AG20443 (cell line): ENCODE data around the gene RUSC2.
"Not testable (repeated sequence)": the region's sequence is repeated elsewhere in the genome, so short reads cannot be mapped to it uniquely, and the experiment has no call there.

Source experiments
- DNase-seq: peaks from one replicate; pipeline ENCODE4 v3.0.0; 2012; ENCODE audit warnings: low spot score, mixed read lengths

Gene RUSC2

GRCh38 chr9:35521708-35522107, 31.8 kb downstream of the RUSC2 start:
- no peak for DNase-seq

DNA sequence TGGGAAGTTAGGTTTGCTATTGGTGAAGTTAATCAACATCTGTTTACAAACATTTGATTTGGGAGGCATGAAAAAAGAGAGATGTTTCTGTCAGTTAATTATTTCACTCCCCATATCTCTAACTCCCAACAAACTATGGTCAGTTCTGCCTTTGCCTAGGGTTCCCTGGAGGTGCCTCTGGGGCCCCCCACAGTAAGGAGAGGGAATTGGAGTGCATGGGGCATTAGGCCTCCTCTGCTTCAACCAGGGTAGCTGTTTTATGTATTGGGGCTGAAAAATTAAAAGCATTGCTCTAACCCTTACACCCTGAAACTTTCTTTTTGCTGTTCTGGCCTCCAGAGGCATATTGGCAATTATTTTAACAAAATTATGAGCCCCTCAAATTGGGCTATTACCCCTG, 32.3 kb downstream of the RUSC2 start:
- no peak for DNase-seq

- DNase-seq, result no peak
These were observed 32.8 kb downstream of the RUSC2 start for GRCh38 chr9:35522700-35523099.

GRCh38 chr9:35523556-35523955, 33.6 kb downstream of the RUSC2 start:
- not testable (repeated sequence) for DNase-seq

DNA sequence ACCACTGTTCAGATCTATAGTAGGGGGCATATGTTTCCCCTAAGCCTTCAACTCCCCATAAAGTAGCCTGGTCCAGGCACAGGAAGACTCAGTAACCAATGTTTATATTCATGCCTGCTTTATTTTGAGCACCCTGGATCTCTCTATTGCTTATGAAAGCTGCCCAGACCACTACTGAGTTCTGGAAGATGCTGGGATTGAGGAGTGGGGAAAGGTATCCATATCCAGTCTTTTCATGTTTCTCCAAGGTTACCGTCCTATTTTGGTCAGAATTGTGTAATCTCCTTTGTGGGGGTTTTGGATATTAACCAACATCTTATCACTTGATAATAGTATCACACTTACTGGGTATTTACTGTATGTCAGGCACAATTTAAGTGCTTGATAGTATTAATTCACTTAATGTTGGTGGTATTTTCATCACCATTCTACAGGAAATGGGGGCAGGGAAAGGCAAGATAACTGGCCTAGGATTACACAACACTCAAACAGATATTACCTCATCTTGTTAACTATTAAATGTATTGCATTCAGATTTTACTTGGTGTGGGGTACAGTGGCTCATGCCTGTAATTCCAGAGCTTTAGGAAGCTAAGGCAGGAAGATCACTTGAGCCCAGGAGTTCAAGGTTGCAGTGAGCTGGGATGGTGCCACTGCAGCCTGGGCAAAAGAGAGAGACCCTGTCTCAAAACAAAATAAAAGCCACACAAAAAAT, 36.3 kb downstream of the RUSC2 start:
- DNase-seq, result no peak

GRCh38 chr9:35529161-35529823, 39.4 kb downstream of the RUSC2 start:
- no peak for DNase-seq

GRCh38 chr9:35533398-35533797, 43.5 kb downstream of the RUSC2 start:
- no peak for DNase-seq

- DNase-seq, result not testable (repeated sequence)
These were observed 45.0 kb downstream of the RUSC2 start for GRCh38 chr9:35534921-35535320.

DNA sequence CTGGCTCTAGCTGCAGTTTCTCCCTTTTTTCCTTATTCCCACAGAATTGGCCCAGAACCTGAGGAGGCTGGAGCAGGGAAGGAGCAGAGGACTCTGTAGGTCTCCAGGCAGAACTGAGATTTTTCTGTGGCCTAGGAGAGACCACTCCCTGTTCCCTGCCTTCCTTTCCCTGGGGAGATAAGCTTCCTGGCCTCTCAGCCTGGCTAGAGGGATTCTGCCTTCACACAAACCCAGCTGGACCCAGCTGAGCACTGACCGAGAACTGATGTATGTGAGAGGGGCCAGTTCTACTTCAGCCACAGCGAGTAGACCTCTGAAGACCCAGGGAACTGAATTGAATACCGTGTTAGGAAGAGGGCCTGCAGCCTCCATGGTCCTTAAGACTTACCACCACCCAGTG, 48.0 kb downstream of the RUSC2 start:
- DNase-seq, result no peak

DNA sequence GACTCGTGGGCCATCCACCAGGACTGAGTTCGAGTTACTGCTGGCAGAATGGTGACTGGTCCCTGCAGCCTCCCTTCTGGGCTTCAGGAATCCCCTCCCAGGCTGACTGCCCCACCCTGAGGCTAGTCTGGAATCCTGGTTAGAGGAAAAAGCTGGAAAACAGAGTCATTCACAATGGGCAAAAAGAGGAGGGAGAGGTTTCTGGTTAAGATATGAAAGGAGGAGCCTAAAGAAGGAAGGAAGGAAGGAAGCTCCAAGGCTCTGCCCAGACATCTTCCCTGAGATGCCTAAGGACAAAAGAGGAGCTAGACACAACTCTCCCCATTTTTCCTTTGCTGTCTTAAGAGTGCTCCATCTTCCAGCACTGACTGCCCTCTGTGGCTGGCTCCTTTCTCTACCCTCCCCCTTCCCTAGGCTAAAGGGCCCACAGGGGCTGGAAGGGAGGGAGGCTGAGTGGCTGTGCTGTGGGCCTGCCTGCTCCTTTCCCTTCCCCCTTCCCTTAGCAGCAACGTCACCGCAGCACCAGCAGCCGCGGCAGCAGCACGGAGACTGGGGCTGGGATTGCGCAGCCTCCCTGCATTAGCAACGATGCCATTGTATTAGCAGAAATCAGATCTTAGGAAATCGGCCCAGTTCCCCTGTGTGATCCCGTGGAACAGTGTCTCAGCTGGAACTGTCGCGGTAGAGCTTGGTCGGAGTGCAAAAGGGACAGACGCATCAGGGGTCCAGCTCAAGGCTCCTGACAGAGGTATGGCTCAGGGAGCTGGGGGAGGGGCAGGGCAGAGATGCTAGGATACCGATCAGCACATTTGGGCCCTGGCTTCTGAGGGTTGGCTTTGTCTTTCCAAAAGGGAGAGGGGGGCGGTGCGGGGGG, 48.7 kb downstream of the RUSC2 start:
- peak; percentile 88 for DNase-seq
